ENCODE data around the gene SNX12. TPM values are rescaled to one million over a fixed set of nuclear protein-coding genes. Genes with fewer than 3 reads are reported as not detected.
A peak's percentile ranks its signal among the peaks of the same experiment; 100 is the strongest.

The SNX12 gene
- total RNA-seq, 2 donors from 2014 or later, result 33.9 to 62.1 TPM

- ATAC-seq (ENCODE audit: insufficient number of reproducible peaks, low FRiP score, low read depth) (peak; percentile 23), DNase-seq (ENCODE audit: low spot score) (no peak)
- Histone ChIP-seq H3K4me3 (peak overlapping the region; percentile 82), H3K27me3 (replicated peaks; ENCODE audit: insufficient read depth) (no peaks in the 10 kb centered on the region), H3K36me3 (no peaks in the 10 kb centered on the region), H3K4me1 (ENCODE audit: control insufficient read depth in 1 of 2, low read depth in 2 of 2) (peaks cover 0 to 9% of the 10 kb centered on the region in 2 donors), H3K27ac (peak overlapping the region; percentile 71 to 82), H3K9me3 (no peaks in the 10 kb centered on the region)
- TF ChIP-seq, protein P1, sequence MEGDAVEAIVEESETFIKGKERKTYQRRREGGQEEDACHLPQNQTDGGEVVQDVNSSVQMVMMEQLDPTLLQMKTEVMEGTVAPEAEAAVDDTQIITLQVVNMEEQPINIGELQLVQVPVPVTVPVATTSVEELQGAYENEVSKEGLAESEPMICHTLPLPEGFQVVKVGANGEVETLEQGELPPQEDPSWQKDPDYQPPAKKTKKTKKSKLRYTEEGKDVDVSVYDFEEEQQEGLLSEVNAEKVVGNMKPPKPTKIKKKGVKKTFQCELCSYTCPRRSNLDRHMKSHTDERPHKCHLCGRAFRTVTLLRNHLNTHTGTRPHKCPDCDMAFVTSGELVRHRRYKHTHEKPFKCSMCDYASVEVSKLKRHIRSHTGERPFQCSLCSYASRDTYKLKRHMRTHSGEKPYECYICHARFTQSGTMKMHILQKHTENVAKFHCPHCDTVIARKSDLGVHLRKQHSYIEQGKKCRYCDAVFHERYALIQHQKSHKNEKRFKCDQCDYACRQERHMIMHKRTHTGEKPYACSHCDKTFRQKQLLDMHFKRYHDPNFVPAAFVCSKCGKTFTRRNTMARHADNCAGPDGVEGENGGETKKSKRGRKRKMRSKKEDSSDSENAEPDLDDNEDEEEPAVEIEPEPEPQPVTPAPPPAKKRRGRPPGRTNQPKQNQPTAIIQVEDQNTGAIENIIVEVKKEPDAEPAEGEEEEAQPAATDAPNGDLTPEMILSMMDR (IDR thresholded peaks at IDR 0.05), result no peak
These were observed 456 bp downstream of the SNX12 start for GRCh38 chrX:71067712-71068043.

DNA sequence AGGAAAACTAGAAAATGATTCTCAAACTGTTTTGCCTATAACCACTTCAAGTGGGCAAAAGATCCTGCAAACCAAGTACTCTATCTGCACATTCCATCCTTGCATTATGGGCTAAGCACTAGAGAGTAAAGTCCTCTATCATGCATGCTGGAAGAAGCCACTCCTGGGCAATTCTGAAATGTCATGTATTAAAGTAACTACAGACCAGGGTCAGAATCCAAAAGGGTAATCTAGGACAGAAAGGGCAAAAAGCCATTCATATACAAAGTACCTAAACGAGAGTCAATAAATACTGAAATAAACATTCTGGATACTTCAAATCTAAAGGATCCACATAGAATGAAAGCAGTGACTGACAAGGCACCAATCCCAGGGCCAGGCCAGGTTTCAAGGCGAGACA is 1.0 kb downstream of the SNX12 start:
- Histone ChIP-seq H3K27me3 (replicated peaks; ENCODE audit: insufficient read depth) (no peaks in the 10 kb centered on the region), H3K36me3 (no peaks in the 10 kb centered on the region), H3K4me1 (ENCODE audit: control insufficient read depth in 1 of 2, low read depth in 2 of 2) (peaks cover 0 to 9% of the 10 kb centered on the region in 2 donors), H3K27ac (peak overlapping the region; percentile 71 to 82), H3K9me3 (no peaks in the 10 kb centered on the region), H3K4me3 (peak overlapping the region; percentile 82)
- TF ChIP-seq, protein P1 (IDR thresholded peaks at IDR 0.05), result no peak
- DNase-seq (ENCODE audit: low spot score) (no peak), ATAC-seq (ENCODE audit: insufficient number of reproducible peaks, low FRiP score, low read depth) (no peak)

- ATAC-seq (ENCODE audit: insufficient number of reproducible peaks, low FRiP score, low read depth) (no peak), DNase-seq (ENCODE audit: low spot score) (no peak)
- Histone ChIP-seq H3K27me3 (replicated peaks; ENCODE audit: insufficient read depth) (no peaks in the 10 kb centered on the region), H3K36me3 (peaks cover 6% of the 10 kb centered on the region), H3K27ac (no peak overlapping the region), H3K4me1 (ENCODE audit: control insufficient read depth in 1 of 2, low read depth in 2 of 2) (no peaks in the 10 kb centered on the region), H3K9me3 (no peaks in the 10 kb centered on the region), H3K4me3 (no peak overlapping the region)
- TF ChIP-seq, protein P1 (IDR thresholded peaks at IDR 0.05), result no peak
These were observed 8.0 kb downstream of the SNX12 start for GRCh38 chrX:71060127-71060526.

- peaks cover 6% of the 10 kb centered on the region for H3K36me3 ChIP-seq
- TF ChIP-seq, protein P1 (IDR thresholded peaks at IDR 0.05), result no peak
- no peak for DNase-seq (ENCODE audit: low spot score)
- H3K27me3 ChIP-seq (replicated peaks; ENCODE audit: insufficient read depth), result no peaks in the 10 kb centered on the region
- no peak overlapping the region for H3K27ac ChIP-seq
- H3K4me3 ChIP-seq, result no peak overlapping the region
- H3K4me1 ChIP-seq (ENCODE audit: control insufficient read depth in 1 of 2, low read depth in 2 of 2), result no peaks in the 10 kb centered on the region
- ATAC-seq (ENCODE audit: insufficient number of reproducible peaks, low FRiP score, low read depth), result no peak
- H3K9me3 ChIP-seq, result no peaks in the 10 kb centered on the region
These were observed 10.1 kb downstream of the SNX12 start for GRCh38 chrX:71057848-71058530.

GRCh38 chrX:71056867-71057266 is 11.3 kb downstream of the SNX12 start:
- no peak overlapping the region for H3K4me3 ChIP-seq
- no peaks in the 10 kb centered on the region for H3K9me3 ChIP-seq
- DNase-seq (ENCODE audit: low spot score), result no peak
- no peak for ATAC-seq (ENCODE audit: insufficient number of reproducible peaks, low FRiP score, low read depth)
- TF ChIP-seq, protein P1 (IDR thresholded peaks at IDR 0.05), result no peak
- no peak overlapping the region for H3K27ac ChIP-seq
- H3K27me3 ChIP-seq (replicated peaks; ENCODE audit: insufficient read depth), result no peaks in the 10 kb centered on the region
- no peaks in the 10 kb centered on the region for H3K4me1 ChIP-seq (ENCODE audit: control insufficient read depth in 1 of 2, low read depth in 2 of 2)
- peaks cover 6% of the 10 kb centered on the region for H3K36me3 ChIP-seq
